NT2/D1 (cell line): ENCODE measurements around the gene DTD2.
"Not testable (repeated sequence)": the region's sequence is repeated elsewhere in the genome, so short reads cannot be mapped to it uniquely, and the experiment has no call there.

Experiments
- DNase-seq: peaks from one replicate; pipeline ENCODE4 v3.0.0-alpha.2; 2011; ENCODE audit warnings: low read depth, low spot score
- H3K27me3 ChIP-seq: 2 replicates; pipeline ENCODE4 v1.6.0; 2011; ENCODE audit warnings: mild to moderate bottlenecking; ENCODE audit not compliant: insufficient read length, insufficient read depth
- H3K36me3 ChIP-seq: 2 replicates; pipeline ENCODE4 v1.6.1; 2011; ENCODE audit warnings: mild to moderate bottlenecking, low read length, mixed read lengths; ENCODE audit not compliant: insufficient read depth, insufficient read length
- H3K4me1 ChIP-seq: 2 replicates; pipeline ENCODE4 v1.5.1; 2011; ENCODE audit not compliant: insufficient read depth, insufficient read length
- H3K4me3 ChIP-seq: 2 replicates; pipeline ENCODE4 v1.5.1; 2011; ENCODE audit warnings: low read depth; ENCODE audit not compliant: insufficient read length
- H3K9ac ChIP-seq: 2 replicates; pipeline ENCODE4 v1.6.0; 2011; ENCODE audit warnings: low read depth; ENCODE audit not compliant: insufficient read length
- H3K9me3 ChIP-seq: 2 replicates; pipeline ENCODE4 v1.5.1; 2011; ENCODE audit warnings: mild to moderate bottlenecking, low read length; ENCODE audit not compliant: insufficient read depth
- SUZ12 ChIP-seq: IDR thresholded peaks from 2 replicates; pipeline ENCODE4 v1.6.1; 2011; ENCODE audit not compliant: insufficient read length, insufficient read depth; ENCODE audit errors: extremely low read depth
- YY1 ChIP-seq: IDR thresholded peaks from 2 replicates; pipeline ENCODE4 v1.6.1; 2011; ENCODE audit not compliant: insufficient read length, insufficient read depth
- ZNF274 ChIP-seq: IDR thresholded peaks from 2 replicates; pipeline ENCODE4 v1.6.1; 2011; ENCODE audit warnings: mild to moderate bottlenecking, low read depth, low read length

The DTD2 gene

DNA sequence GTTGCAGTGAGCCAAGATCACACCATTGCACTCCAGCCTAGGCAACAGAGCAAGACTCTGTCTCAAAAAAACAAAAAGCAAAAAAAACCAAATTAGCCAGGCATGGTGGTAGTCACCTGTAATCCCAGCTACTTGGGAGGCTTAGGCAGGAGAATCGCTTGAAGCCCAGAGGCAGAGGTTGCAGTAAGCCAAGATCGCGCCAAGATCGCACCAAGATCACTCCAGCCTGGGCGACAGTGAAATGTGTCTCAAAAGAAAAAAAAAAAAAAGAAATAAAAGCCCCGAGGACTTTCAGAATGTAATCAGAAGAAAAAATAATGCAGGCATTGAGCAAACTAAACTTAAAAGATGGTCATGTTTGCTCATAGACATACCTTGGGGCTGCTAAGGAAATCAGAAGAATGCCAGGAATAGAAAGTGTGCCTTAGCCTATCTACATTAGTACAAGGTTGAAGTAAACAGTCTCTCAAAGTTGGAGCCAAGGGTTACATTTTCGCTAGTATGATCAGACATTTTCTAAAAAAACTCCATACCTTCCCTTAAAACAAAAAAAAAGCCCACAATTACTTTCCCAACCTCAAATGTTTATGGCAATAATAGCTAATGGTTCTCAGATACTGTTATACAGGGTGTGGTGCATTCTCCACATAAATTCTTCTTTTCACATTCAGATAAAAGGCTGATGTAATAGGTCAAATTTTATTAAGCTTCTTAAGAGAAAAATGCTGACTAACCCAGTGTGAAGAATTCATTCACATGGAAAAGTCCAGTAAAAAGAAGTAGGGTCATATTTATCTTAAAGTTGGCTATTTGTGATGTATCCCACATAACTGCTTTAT, 15.8 kb downstream of the DTD2 start:
- H3K9ac ChIP-seq, result no peak overlapping the region
- TF ChIP-seq ZNF274 (no peak), SUZ12 (no peak), YY1 (no peak)
- no peaks in the 10 kb centered on the region for H3K4me1 ChIP-seq
- no peaks in the 10 kb centered on the region for H3K27me3 ChIP-seq
- no peak overlapping the region for H3K4me3 ChIP-seq
- DNase-seq, result no peak
- H3K36me3 ChIP-seq, result no peaks in the 10 kb centered on the region
- no peaks in the 10 kb centered on the region; the same call in 1 of the 2 replicates for H3K9me3 ChIP-seq

DNA sequence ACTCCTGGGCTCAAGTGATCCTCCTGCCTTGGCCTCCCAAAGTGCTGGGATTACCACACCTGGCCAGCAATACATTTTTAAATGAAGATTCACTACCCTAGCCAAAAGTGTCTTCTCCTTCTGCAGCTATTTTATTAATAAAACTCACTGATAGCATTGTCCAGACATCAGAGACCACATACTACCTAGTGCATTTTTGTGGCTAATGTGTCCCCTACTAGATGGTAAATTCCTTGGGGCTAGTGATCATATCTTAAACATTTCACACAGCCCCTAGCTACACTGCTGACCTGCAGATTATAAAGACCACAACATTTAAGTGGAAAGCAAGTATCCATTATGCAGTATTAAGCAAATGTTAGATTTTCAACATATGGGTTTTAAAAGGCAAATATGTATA, 17.0 kb downstream of the DTD2 start:
- Histone ChIP-seq H3K4me3 (no peak overlapping the region), H3K36me3 (no peaks in the 10 kb centered on the region), H3K4me1 (no peaks in the 10 kb centered on the region), H3K27me3 (no peaks in the 10 kb centered on the region), H3K9ac (no peak overlapping the region), H3K9me3 (no peaks in the 10 kb centered on the region; the same call in 1 of the 2 replicates)
- no peak for TF ChIP-seq ZNF274
- DNase-seq, result no peak

DNA sequence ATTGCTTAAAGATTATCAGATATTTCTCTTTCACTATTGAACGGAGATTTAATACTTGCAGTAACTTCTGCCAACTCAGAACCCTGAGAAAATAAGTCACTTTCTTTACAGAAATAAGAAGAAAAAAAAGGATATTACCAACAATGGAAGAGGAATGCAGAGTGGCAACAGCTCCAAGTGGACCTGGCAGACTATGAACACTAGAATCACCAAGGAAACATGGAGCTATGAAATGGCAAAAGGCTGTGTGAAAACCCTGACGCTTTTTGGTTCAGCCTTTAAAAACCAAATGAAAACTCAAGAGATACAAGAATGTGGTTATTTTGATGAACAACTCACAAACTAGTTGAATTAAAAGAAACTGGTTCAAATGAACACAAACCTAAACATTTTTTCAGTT, 17.7 kb downstream of the DTD2 start:
- Histone ChIP-seq H3K27me3 (no peaks in the 10 kb centered on the region), H3K4me1 (no peaks in the 10 kb centered on the region), H3K9me3 (no peaks in the 10 kb centered on the region; the same call in 1 of the 2 replicates), H3K9ac (no peak overlapping the region), H3K4me3 (no peak overlapping the region), H3K36me3 (no peaks in the 10 kb centered on the region)
- no peak for TF ChIP-seq SUZ12
- DNase-seq, result no peak

DNA sequence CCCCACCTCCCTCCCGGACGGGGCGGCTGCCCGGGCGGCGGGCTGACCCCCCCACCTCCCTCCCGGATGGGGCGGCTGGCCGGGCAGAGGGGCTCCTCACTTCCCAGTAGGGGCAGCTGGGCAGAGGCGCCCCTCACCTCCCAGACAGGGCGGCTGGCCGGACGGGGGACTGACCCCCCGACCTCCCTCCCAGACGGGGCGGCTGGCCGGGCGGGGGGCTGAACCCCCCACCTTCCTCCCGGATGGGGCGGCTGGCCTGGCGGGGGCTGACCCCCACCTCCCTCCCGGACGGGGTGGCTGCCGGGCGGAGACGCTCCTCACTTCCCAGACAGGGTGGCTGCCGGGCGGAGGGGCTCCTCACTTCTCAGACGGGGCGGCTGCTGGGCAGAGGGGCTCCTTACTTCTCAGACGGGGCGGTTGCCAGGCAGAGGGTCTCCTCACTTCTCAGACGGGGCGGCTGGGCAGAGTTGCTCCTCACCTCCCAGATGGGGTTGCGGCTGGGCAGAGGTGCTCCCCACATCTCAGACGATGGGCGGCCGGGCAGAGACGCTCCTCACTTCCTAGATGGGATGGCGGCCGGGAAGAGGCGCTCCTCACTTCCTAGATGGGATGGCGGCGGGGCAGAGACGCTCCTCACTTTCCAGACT, 20.1 kb downstream of the DTD2 start:
- H3K9ac ChIP-seq, H3K4me3 ChIP-seq, H3K9me3 ChIP-seq, H3K36me3 ChIP-seq, H3K27me3 ChIP-seq, H3K4me1 ChIP-seq, DNase-seq: not testable (repeated sequence)

DNA sequence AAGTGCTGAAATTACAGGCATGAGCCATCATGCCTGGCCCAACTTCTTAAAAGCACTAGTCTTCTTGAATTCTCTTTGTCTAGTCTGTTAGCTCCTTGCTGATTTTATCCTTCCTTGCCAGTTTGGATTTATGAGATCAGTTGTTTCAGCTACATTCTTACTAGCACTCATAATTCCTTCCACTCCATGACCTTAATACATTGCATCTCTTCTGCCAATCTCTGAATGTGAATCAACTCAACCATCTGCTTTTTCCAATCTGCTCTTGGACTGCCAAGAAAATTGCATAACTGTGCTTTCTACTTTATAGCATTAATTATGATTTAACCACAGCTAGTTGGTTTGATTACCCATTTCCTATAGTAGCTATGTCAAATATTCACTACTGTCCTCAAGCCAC, 22.0 kb downstream of the DTD2 start:
- Histone ChIP-seq H3K4me1 (no peaks in the 10 kb centered on the region), H3K27me3 (no peaks in the 10 kb centered on the region), H3K9me3 (no peaks in the 10 kb centered on the region; the same call in 1 of the 2 replicates), H3K4me3 (no peak overlapping the region), H3K36me3 (no peaks in the 10 kb centered on the region), H3K9ac (no peak overlapping the region)
- no peak for TF ChIP-seq YY1
- no peak for DNase-seq

DNA sequence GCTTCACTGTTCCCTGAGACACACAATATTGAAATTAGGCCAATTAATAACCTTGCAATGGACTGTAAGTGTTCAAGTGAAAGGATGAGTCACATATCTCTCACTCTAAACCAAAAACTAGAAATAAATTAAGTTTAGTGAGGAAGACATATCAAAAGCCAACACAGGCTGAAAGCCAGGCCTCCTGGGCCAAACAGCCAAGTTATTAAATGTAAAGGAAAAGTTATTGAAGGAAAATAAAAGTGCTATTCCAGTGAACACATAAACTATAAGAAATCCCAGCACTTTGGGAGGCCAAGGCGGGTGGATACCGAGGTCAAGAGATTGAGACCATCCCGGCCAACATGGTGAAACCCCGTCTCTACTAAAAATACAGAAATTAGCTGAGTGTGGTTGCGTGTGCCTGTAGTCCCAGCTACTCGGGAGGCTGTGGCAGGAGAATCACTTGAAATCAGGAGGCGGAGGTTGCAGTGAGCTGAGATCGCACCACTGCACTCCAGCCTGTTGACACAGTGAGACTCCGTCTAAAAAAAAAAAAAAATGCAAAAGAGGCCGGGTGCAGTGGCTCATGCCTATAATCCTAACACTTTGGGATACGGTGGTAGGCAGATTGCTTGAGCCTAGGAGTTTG, 26.6 kb downstream of the DTD2 start:
- TF ChIP-seq SUZ12, result no peak
- no peak for TF ChIP-seq ZNF274
- TF ChIP-seq YY1, result no peak
- no peak for DNase-seq
- H3K27me3 ChIP-seq, result no peaks in the 10 kb centered on the region
- no peak overlapping the region for H3K9ac ChIP-seq
- H3K36me3 ChIP-seq, result no peaks in the 10 kb centered on the region
- no peak overlapping the region for H3K4me3 ChIP-seq
- H3K4me1 ChIP-seq, result no peaks in the 10 kb centered on the region
- no peaks in the 10 kb centered on the region for H3K9me3 ChIP-seq

DNA sequence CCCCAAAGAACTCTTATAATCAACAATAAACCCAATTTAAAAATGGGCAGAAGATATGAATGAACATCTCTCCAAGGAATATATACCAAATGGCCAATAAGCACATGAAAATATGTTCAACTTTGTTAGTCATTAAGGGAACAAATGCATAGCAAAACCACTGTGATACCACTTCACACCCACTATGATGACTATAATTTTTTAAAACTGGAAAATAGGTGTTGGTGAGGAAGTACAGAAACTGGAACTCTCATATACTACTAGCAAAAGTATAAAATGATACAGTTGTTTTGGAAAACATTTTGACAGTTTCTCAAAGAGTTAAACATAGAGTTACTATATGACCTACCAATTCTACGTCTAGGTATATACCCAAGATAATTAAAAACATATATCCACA, 27.5 kb downstream of the DTD2 start:
- Histone ChIP-seq H3K36me3 (no peaks in the 10 kb centered on the region), H3K9ac (no peak overlapping the region)

More for the DNA sequence above, 27.5 kb downstream of the DTD2 start:
- Histone ChIP-seq H3K9me3 (no peaks in the 10 kb centered on the region), H3K4me1 (no peaks in the 10 kb centered on the region), H3K27me3 (no peaks in the 10 kb centered on the region), H3K4me3 (no peak overlapping the region)
- no peak for DNase-seq
- TF ChIP-seq YY1 (no peak), ZNF274 (no peak), SUZ12 (no peak)
